Measurements from ENCODE around the gene COTL1. TPM values are rescaled to one million over a fixed set of nuclear protein-coding genes. Genes with fewer than 3 reads are reported as not detected.

Gene COTL1
- polyA plus RNA-seq, 1 of the 3 experiments (the other 2 are of a cell fraction): 91.6 TPM

DNA sequence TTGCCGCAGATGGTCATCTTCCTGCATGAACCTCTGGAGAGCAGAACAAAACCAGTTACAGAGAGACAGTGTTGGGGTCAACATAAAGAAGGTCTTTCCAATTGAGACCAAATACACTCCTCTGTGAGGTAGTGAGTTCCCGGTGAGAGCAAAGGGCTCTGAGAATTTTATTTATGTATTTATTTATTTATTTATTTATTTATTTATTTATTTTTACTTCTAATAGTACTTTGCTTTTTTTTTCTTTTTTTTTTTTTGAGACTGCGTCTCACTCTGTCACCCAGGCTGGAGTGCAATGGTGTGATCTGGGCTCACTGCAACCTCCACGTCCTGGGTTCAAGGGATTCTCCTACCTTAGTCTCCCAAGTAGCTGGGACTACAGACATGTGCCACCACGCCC is 12.1 kb upstream of the COTL1 start:
- no peak overlapping the region for H2AFZ ChIP-seq (ENCODE audit: low read depth)
- no peaks in the 10 kb centered on the region for H3K9me2 ChIP-seq
- H3K9ac ChIP-seq: no peak overlapping the region
- no peaks in the 10 kb centered on the region for H4K20me1 ChIP-seq (ENCODE audit: insufficient read depth)
- no peak for DNase-seq
- H3K4me3 ChIP-seq (ENCODE audit: low read depth in 2 of 2, low read length in 1 of 2): no peak overlapping the region
- peaks cover 4% of the 10 kb centered on the region for H3F3A ChIP-seq (replicated peaks; ENCODE audit: insufficient read depth)
- TF ChIP-seq EZH2phosphoT487 (IDR thresholded peaks at IDR 0.05; ENCODE audit: borderline replicate concordance, low read depth) (no peak), RCOR1 (IDR thresholded peaks at IDR 0.05; ENCODE audit: low read length) (no peak), RFX5 (IDR thresholded peaks at IDR 0.05; ENCODE audit: low read length) (no peak), RXRA (IDR thresholded peaks at IDR 0.05; ENCODE audit: borderline replicate concordance, low read depth) (no peak), TCF12 (IDR thresholded peaks at IDR 0.05) (no peak), FOXJ3 (CRISPR knock-in tag; IDR thresholded peaks at IDR 0.05) (no peak), TAF1 (IDR thresholded peaks at IDR 0.05; ENCODE audit: borderline replicate concordance, low read depth, low read length) (no peak), MXI1 (IDR thresholded peaks at IDR 0.05; ENCODE audit: low read depth, low read length) (no peak)
- TF ChIP-seq, protein P1, sequence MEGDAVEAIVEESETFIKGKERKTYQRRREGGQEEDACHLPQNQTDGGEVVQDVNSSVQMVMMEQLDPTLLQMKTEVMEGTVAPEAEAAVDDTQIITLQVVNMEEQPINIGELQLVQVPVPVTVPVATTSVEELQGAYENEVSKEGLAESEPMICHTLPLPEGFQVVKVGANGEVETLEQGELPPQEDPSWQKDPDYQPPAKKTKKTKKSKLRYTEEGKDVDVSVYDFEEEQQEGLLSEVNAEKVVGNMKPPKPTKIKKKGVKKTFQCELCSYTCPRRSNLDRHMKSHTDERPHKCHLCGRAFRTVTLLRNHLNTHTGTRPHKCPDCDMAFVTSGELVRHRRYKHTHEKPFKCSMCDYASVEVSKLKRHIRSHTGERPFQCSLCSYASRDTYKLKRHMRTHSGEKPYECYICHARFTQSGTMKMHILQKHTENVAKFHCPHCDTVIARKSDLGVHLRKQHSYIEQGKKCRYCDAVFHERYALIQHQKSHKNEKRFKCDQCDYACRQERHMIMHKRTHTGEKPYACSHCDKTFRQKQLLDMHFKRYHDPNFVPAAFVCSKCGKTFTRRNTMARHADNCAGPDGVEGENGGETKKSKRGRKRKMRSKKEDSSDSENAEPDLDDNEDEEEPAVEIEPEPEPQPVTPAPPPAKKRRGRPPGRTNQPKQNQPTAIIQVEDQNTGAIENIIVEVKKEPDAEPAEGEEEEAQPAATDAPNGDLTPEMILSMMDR (IDR thresholded peaks at IDR 0.05): no peak
- no peaks in the 10 kb centered on the region for H3K4me1 ChIP-seq (ENCODE audit: control insufficient read depth in 1 of 2, insufficient read depth in 2 of 2, low read depth in 1 of 2, low read length in 1 of 2)
- ChIA-PET POLR2A (no interaction called here), CTCF (interaction anchor here (1.0 to 13.3 kb wide), 6 partner anchors 42 to 341 kb away, joined by 3 to 275 read pairs (median 7); no protein-coding TSS in a partner anchor)
- H3K9me3 ChIP-seq: no peaks in the 10 kb centered on the region
- H3K36me3 ChIP-seq (replicated peaks in 1 of 2; ENCODE audit: control insufficient read depth in 1 of 2, insufficient read depth in 2 of 2, low read length in 1 of 2): no peaks in the 10 kb centered on the region
- 96% methylated on average over 5 of the region's 5 CpGs for WGBS (ENCODE audit: low lambda C conversion rate)
- H3K4me2 ChIP-seq: no peak overlapping the region
- H3K27ac ChIP-seq (ENCODE audit: low read depth in 2 of 2, low read length in 1 of 2): no peak overlapping the region
- no peaks in the 10 kb centered on the region for H3K27me3 ChIP-seq (ENCODE audit: insufficient read depth)
- H3K79me2 ChIP-seq (ENCODE audit: insufficient read depth): no peaks in the 10 kb centered on the region

DNA sequence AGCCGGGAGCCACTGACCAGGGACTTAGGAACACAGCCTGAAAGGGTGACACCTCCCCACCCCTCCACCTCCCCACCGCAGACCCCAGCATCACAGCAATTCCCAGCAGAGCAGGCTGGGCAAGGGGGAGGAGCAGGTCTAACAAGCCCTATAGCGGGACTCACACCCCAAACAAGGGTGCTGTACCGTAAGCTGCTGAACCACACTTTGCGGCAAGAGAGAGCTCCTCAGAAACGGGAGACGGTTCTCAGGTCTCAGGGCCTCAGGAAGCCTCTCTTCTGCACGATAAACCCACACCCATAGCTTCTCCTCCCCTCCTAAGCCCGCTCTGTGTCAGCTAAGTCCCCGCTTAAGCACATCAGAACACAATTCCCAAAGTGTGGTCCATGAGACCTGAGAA is 11.7 kb upstream of the COTL1 start:
- CTCF ChIA-PET: interaction anchor here (0.9 to 13.3 kb wide), 7 partner anchors 26 to 341 kb away, joined by 3 to 275 read pairs (median 5); no protein-coding TSS in a partner anchor
- WGBS (ENCODE audit: low lambda C conversion rate): 83% methylated on average over 4 of the region's 10 CpGs

DNA sequence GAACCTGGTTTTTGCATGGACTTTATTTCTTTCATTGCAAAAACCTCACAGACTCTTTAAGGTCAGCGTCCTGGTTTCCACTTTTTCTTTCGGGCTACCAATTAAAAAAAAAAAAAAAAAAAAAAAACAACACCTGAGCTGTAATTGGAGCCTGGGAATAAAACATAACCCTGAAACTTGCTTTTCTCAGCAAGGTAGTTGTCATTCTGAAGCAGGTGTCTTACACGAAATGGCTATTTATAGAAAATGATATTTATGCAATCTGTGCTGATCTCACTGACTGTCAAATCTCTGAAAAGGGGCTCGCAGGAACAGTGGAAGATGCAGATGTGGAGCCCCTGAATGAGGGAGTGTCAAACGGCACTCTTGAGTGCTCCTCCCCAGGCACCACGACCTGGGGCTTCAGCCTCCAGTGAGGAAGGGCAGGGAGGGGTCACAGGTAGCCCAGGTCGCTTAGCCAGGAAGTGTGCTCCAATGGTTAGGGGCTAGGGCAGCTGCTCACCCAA is 10.4 kb upstream of the COTL1 start:
- ChIA-PET POLR2A (no interaction called here), CTCF (interaction anchor here (1.8 to 13.3 kb wide), 3 partner anchors 100 to 343 kb away, joined by 9 to 275 read pairs (median 10); no protein-coding TSS in a partner anchor)
- H3K9me2 ChIP-seq: no peaks in the 10 kb centered on the region
- no peaks in the 10 kb centered on the region for H3K27me3 ChIP-seq (ENCODE audit: insufficient read depth)
- peaks cover 4% of the 10 kb centered on the region for H3F3A ChIP-seq (replicated peaks; ENCODE audit: insufficient read depth)
- H3K79me2 ChIP-seq (ENCODE audit: insufficient read depth): no peaks in the 10 kb centered on the region
- no peak overlapping the region for H3K9ac ChIP-seq
- no peak overlapping the region for H3K4me2 ChIP-seq
- H3K9me3 ChIP-seq: no peaks in the 10 kb centered on the region
- no peaks in the 10 kb centered on the region for H3K36me3 ChIP-seq (replicated peaks in 1 of 2; ENCODE audit: control insufficient read depth in 1 of 2, insufficient read depth in 2 of 2, low read length in 1 of 2)
- H3K4me1 ChIP-seq (ENCODE audit: control insufficient read depth in 1 of 2, insufficient read depth in 2 of 2, low read depth in 1 of 2, low read length in 1 of 2): no peaks in the 10 kb centered on the region
- H3K27ac ChIP-seq (ENCODE audit: low read depth in 2 of 2, low read length in 1 of 2): no peak overlapping the region
- TF ChIP-seq, protein P1 (IDR thresholded peaks at IDR 0.05): no peak
- no peak for TF ChIP-seq POLR2AphosphoS5 (IDR thresholded peaks at IDR 0.05; ENCODE audit: low read depth, low read length)
- no peak for TF ChIP-seq RXRA (IDR thresholded peaks at IDR 0.05; ENCODE audit: borderline replicate concordance, low read depth)
- no peak for TF ChIP-seq FOXJ3 (CRISPR knock-in tag; IDR thresholded peaks at IDR 0.05)
- TF ChIP-seq CHD2 (IDR thresholded peaks at IDR 0.05; ENCODE audit: low read length, partially characterized antibody): no peak
- no peak for TF ChIP-seq EZH2phosphoT487 (IDR thresholded peaks at IDR 0.05; ENCODE audit: borderline replicate concordance, low read depth)
- 56% methylated on average over 7 of the region's 7 CpGs for WGBS (ENCODE audit: low lambda C conversion rate)
- H4K20me1 ChIP-seq (ENCODE audit: insufficient read depth): no peaks in the 10 kb centered on the region
- DNase-seq: no peak
- H3K4me3 ChIP-seq (ENCODE audit: low read depth in 2 of 2, low read length in 1 of 2): no peak overlapping the region
- H2AFZ ChIP-seq (ENCODE audit: low read depth): no peak overlapping the region

More for the DNA sequence above, 11.7 kb upstream of the COTL1 start:
- H4K20me1 ChIP-seq (ENCODE audit: insufficient read depth): no peaks in the 10 kb centered on the region
- POLR2A ChIA-PET: no interaction called here
- no peaks in the 10 kb centered on the region for H3K9me2 ChIP-seq
- no peaks in the 10 kb centered on the region for H3K36me3 ChIP-seq (replicated peaks in 1 of 2; ENCODE audit: control insufficient read depth in 1 of 2, insufficient read depth in 2 of 2, low read length in 1 of 2)
- no peaks in the 10 kb centered on the region for H3K27me3 ChIP-seq (ENCODE audit: insufficient read depth)
- TF ChIP-seq ELF1 (IDR thresholded peaks at IDR 0.05) (no peak), MXI1 (IDR thresholded peaks at IDR 0.05; ENCODE audit: low read depth, low read length) (no peak), NRF1 (IDR thresholded peaks at IDR 0.05; ENCODE audit: low read depth, low read length) (no peak)
- H3K4me2 ChIP-seq: no peak overlapping the region
- H3K4me3 ChIP-seq (ENCODE audit: low read depth in 2 of 2, low read length in 1 of 2): no peak overlapping the region
- peaks cover 4% of the 10 kb centered on the region for H3F3A ChIP-seq (replicated peaks; ENCODE audit: insufficient read depth)
- no peaks in the 10 kb centered on the region for H3K9me3 ChIP-seq
- no peaks in the 10 kb centered on the region for H3K4me1 ChIP-seq (ENCODE audit: control insufficient read depth in 1 of 2, insufficient read depth in 2 of 2, low read depth in 1 of 2, low read length in 1 of 2)
- no peaks in the 10 kb centered on the region for H3K79me2 ChIP-seq (ENCODE audit: insufficient read depth)
- DNase-seq: no peak
- no peak overlapping the region for H2AFZ ChIP-seq (ENCODE audit: low read depth)
- no peak overlapping the region for H3K9ac ChIP-seq
- no peak overlapping the region for H3K27ac ChIP-seq (ENCODE audit: low read depth in 2 of 2, low read length in 1 of 2)

Data from SK-N-SH (cell line).